HCT116 (cell line): ENCODE results near the gene SEMA3C.

Experiments
- CTCF ChIP-seq, 3 experiments: fragments of 200-600 bp in 1 of 3; sonication (generic) in 1 of 3; IDR thresholded peaks in 2 of 3; conservative IDR thresholded peaks in 1 of 3; 2 replicates each; pipeline ENCODE4 v1.5.1; 2012 to 2017; ENCODE audit warnings: low read depth in 2 of 3, low read length in 2 of 3, antibody characterized with exemption in 1 of 3, borderline replicate concordance in 1 of 3, control low read depth in 1 of 3, mild to moderate bottlenecking in 1 of 3, mixed read lengths in 1 of 3, mixed run types in 1 of 3, moderate library complexity in 1 of 3; ENCODE audit not compliant: insufficient read depth in 1 of 3
- EZH2 ChIP-seq: fragments of 200-600 bp; sonication (generic); IDR thresholded peaks from 2 replicates; pipeline ENCODE4 v1.6.1; 2017; ENCODE audit warnings: antibody characterized with exemption, mixed run types
- MAX ChIP-seq: IDR thresholded peaks from 2 replicates; pipeline ENCODE4 v1.6.1; 2012
- POLR2A ChIP-seq: IDR thresholded peaks from 2 replicates; pipeline ENCODE4 v1.7.0; 2011; ENCODE audit warnings: borderline replicate concordance; ENCODE audit not compliant: insufficient read depth, insufficient read length; ENCODE audit errors: extremely low read depth
- RAD21 ChIP-seq: IDR thresholded peaks from 2 replicates; pipeline ENCODE4 v1.6.1; 2012; ENCODE audit warnings: low read depth, mild to moderate bottlenecking
- REST ChIP-seq: IDR thresholded peaks from 2 replicates; pipeline ENCODE4 v1.6.1; 2012; ENCODE audit warnings: low read depth
- SRF ChIP-seq: IDR thresholded peaks from 2 replicates; pipeline ENCODE4 v1.6.1; 2012; ENCODE audit warnings: low read depth
- TCF7L2 ChIP-seq: IDR thresholded peaks from 2 replicates; pipeline ENCODE4 v1.7.0; 2011; ENCODE audit warnings: borderline replicate concordance, inconsistent platforms; ENCODE audit not compliant: insufficient read depth, insufficient read length; ENCODE audit errors: extremely low read depth
- ZNF274 ChIP-seq: fragments of 200-500 bp; sonication (Bioruptor generic); IDR thresholded peaks from 2 replicates; pipeline ENCODE4 v1.6.1; 2014; ENCODE audit warnings: mild to moderate bottlenecking, low read depth, low read length, inconsistent platforms

GRCh38 chr7:80941208-80941758, 22.4 kb upstream of the SEMA3C start:
- no peak for TF ChIP-seq POLR2A
- TF ChIP-seq CTCF (IDR thresholded peaks at IDR 0.05 in 2 of 3, conservative IDR thresholded peaks at IDR 0.05 in 1 of 3; ENCODE audit: borderline replicate concordance in 1 of 3, insufficient read depth in 1 of 3, low read depth in 2 of 3, low read length in 2 of 3), result no peak
- no peak for TF ChIP-seq MAX
- no peak for TF ChIP-seq EZH2
- no peak for TF ChIP-seq REST
- no peak for TF ChIP-seq ZNF274
- no peak for TF ChIP-seq TCF7L2
- no peak for TF ChIP-seq RAD21
- TF ChIP-seq SRF, result no peak
